Stimulated activated CD4-positive, alpha-beta T cell treated with anti-CD3 and anti-CD28 coated beads, Interleukin-2, amount 100 ng/mL, for 24 hours (primary cell): ENCODE measurements around the gene APBA2.

Experiments
- DNase-seq, 2 donors: peaks; one replicate each; pipeline ENCODE4 v3.0.0-alpha.2; 2020

APBA2 gene

GRCh38 chr15:28961391-28961790, 75.6 kb downstream of the APBA2 start:
- no peak for DNase-seq

GRCh38 chr15:28962851-28963710, 77.3 kb downstream of the APBA2 start:
- no peak for DNase-seq

- no peak for DNase-seq
These were observed 77.9 kb downstream of the APBA2 start for GRCh38 chr15:28963711-28964081.

- no peak for DNase-seq
These were observed 78.3 kb downstream of the APBA2 start for GRCh38 chr15:28964098-28964497.

- DNase-seq: no peak
These were observed 81.3 kb downstream of the APBA2 start for GRCh38 chr15:28967066-28967465.

- DNase-seq: no peak
These were observed 82.2 kb downstream of the APBA2 start for GRCh38 chr15:28967990-28968389.

GRCh38 chr15:28969511-28970085, 83.8 kb downstream of the APBA2 start:
- no peak for DNase-seq

- no peak for DNase-seq
These were observed 88.4 kb downstream of the APBA2 start for GRCh38 chr15:28974142-28974541.

GRCh38 chr15:28975766-28976179, 90.0 kb downstream of the APBA2 start:
- peak; percentile 71 to 81 for DNase-seq

- no peak for DNase-seq
These were observed 91.7 kb downstream of the APBA2 start for GRCh38 chr15:28977377-28978010.

- no peak for DNase-seq
These were observed 92.2 kb downstream of the APBA2 start for GRCh38 chr15:28978011-28978378.

- no peak for DNase-seq
These were observed 92.9 kb downstream of the APBA2 start for GRCh38 chr15:28978661-28979060.

GRCh38 chr15:28979208-28979841, 93.6 kb downstream of the APBA2 start:
- no peak for DNase-seq

- no peak for DNase-seq
These were observed 95.1 kb downstream of the APBA2 start for GRCh38 chr15:28980709-28981350.

- no peak for DNase-seq
These were observed 95.6 kb downstream of the APBA2 start for GRCh38 chr15:28981351-28981720.

GRCh38 chr15:28981921-28982320, 96.1 kb downstream of the APBA2 start:
- DNase-seq: no peak

- DNase-seq: no peak
These were observed 97.1 kb downstream of the APBA2 start for GRCh38 chr15:28982886-28983285.

- DNase-seq: no peak
These were observed 97.9 kb downstream of the APBA2 start for GRCh38 chr15:28983432-28984311.

- peak in 1 of 2 donors; percentile 16 for DNase-seq
These were observed 98.9 kb downstream of the APBA2 start for GRCh38 chr15:28984421-28985315.

- DNase-seq: no peak
These were observed 99.5 kb downstream of the APBA2 start for GRCh38 chr15:28985316-28985645.

- DNase-seq: no peak
These were observed 99.9 kb downstream of the APBA2 start for GRCh38 chr15:28985691-28986090.
